HEK293 (cell line): ENCODE data around the gene CDCA8.

Experiments
- ZSCAN16 ChIP-seq: fragments of 450-650 bp; formaldehyde crosslinking; IDR thresholded peaks from 2 replicates; pipeline ENCODE4 v1.5.1; 2016; ENCODE audit warnings: missing biosample characterization, missing genetic modification characterization
- TF ChIP-seq, protein P1 (sequence below): fragments of 450-650 bp; formaldehyde crosslinking; IDR thresholded peaks from 2 replicates; pipeline ENCODE4 v1.5.1; 2016; ENCODE audit warnings: missing biosample characterization, missing genetic modification characterization
- TF ChIP-seq, protein P2 (sequence below): fragments of 450-650 bp; formaldehyde crosslinking; IDR thresholded peaks from 2 replicates; pipeline ENCODE4 v1.5.1; 2017; ENCODE audit warnings: missing biosample characterization, missing genetic modification characterization

DNA sequence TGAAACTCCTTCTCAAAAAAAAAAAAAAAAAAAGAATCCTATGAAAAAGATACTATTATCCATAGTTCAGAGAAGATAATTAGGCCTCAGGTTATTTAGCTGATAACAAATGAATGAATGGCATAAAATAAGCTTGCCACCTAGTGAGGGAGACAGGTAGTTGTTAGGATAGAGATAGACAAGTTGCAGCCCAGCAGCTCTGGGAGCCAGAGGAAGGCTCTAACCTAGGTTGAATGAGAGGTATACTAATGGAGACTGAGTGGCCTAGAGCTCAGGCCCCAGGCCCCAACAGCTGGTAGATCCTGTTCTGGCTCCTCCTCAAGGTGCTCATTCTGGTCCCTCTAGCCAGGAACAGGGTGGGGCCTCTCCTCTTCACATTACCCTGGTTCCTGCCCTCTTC is 37.0 kb upstream of the CDCA8 start:
- TF ChIP-seq, protein P1, sequence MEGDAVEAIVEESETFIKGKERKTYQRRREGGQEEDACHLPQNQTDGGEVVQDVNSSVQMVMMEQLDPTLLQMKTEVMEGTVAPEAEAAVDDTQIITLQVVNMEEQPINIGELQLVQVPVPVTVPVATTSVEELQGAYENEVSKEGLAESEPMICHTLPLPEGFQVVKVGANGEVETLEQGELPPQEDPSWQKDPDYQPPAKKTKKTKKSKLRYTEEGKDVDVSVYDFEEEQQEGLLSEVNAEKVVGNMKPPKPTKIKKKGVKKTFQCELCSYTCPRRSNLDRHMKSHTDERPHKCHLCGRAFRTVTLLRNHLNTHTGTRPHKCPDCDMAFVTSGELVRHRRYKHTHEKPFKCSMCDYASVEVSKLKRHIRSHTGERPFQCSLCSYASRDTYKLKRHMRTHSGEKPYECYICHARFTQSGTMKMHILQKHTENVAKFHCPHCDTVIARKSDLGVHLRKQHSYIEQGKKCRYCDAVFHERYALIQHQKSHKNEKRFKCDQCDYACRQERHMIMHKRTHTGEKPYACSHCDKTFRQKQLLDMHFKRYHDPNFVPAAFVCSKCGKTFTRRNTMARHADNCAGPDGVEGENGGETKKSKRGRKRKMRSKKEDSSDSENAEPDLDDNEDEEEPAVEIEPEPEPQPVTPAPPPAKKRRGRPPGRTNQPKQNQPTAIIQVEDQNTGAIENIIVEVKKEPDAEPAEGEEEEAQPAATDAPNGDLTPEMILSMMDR (tag by site-specific recombination), result no peak
- TF ChIP-seq, protein P2, sequence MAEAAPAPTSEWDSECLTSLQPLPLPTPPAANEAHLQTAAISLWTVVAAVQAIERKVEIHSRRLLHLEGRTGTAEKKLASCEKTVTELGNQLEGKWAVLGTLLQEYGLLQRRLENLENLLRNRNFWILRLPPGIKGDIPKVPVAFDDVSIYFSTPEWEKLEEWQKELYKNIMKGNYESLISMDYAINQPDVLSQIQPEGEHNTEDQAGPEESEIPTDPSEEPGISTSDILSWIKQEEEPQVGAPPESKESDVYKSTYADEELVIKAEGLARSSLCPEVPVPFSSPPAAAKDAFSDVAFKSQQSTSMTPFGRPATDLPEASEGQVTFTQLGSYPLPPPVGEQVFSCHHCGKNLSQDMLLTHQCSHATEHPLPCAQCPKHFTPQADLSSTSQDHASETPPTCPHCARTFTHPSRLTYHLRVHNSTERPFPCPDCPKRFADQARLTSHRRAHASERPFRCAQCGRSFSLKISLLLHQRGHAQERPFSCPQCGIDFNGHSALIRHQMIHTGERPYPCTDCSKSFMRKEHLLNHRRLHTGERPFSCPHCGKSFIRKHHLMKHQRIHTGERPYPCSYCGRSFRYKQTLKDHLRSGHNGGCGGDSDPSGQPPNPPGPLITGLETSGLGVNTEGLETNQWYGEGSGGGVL (tag by site-specific recombination), result no peak
- no peak for TF ChIP-seq ZSCAN16 (tag by site-specific recombination)
